Liver (tissue), 9 donors: ENCODE results near the gene PLCB4. TPM values are rescaled to one million over a fixed set of nuclear protein-coding genes. Genes with fewer than 3 reads are reported as not detected.

Experiments
- DNase-seq: peaks from one replicate; pipeline ENCODE4 v3.0.0-alpha.2; 2017; ENCODE audit warnings: low spot score
- H3K27ac ChIP-seq, 2 donors: one replicate each; pipeline ENCODE4 v1.7.0; 2013; ENCODE audit warnings: inconsistent platforms in 2 of 2, low read length in 2 of 2, control low read depth in 1 of 2, low read depth in 1 of 2, mild to moderate bottlenecking in 1 of 2
- H3K27me3 ChIP-seq, 4 donors: one replicate each; pipeline versions ENCODE4 v1.6.1 to v1.7.0; 2013; ENCODE audit warnings: low read length in 3 of 4, inconsistent platforms in 1 of 4, mild to moderate bottlenecking in 1 of 4, moderate library complexity in 1 of 4; ENCODE audit not compliant: control insufficient read depth in 4 of 4, insufficient read depth in 4 of 4
- H3K36me3 ChIP-seq, 4 donors: one replicate each; pipeline versions ENCODE4 v1.6.1 to v1.7.0; 2013; ENCODE audit warnings: low read length in 3 of 4, mild to moderate bottlenecking in 3 of 4, low read depth in 1 of 4, moderate library complexity in 1 of 4; ENCODE audit not compliant: control insufficient read depth in 4 of 4, insufficient read depth in 3 of 4
- H3K4me1 ChIP-seq, 4 donors: one replicate each; pipeline versions ENCODE4 v1.6.1 to v1.7.0; 2013; ENCODE audit warnings: low read length in 3 of 4, mild to moderate bottlenecking in 3 of 4, moderate library complexity in 1 of 4; ENCODE audit not compliant: control insufficient read depth in 4 of 4, insufficient read depth in 4 of 4
- H3K4me3 ChIP-seq, 3 donors: one replicate each; pipeline versions ENCODE4 v1.6.1 to v1.7.0; 2013; ENCODE audit warnings: low read length in 3 of 3, control low read depth in 1 of 3, low read depth in 1 of 3, mild to moderate bottlenecking in 1 of 3
- H3K9ac ChIP-seq, 2 donors: one replicate each; pipeline ENCODE4 v1.7.0; 2013; ENCODE audit warnings: low read length in 2 of 2, mild to moderate bottlenecking in 2 of 2, moderate library complexity in 2 of 2, control low read depth in 1 of 2, low read depth in 1 of 2
- H3K9me3 ChIP-seq, 4 donors: one replicate each; pipeline versions ENCODE4 v1.6.1 to v1.7.0; 2013; ENCODE audit warnings: low read length in 3 of 4; ENCODE audit not compliant: control insufficient read depth in 4 of 4
- CTCF ChIP-seq: fragments of 150-350 bp; IDR thresholded peaks from 2 replicates; pipeline ENCODE4 v1.5.1; 2017; ENCODE audit warnings: improper control_type of control experiment, low read depth, low read length; ENCODE audit not compliant: missing input control
- EGR1 ChIP-seq, 2 donors: IDR thresholded peaks; 2 replicates each; pipeline ENCODE4 v1.6.1; 2016 to 2018; ENCODE audit warnings: antibody characterized with exemption in 2 of 2, low read depth in 2 of 2
- FOXA1 ChIP-seq: IDR thresholded peaks from 2 replicates; pipeline ENCODE4 v1.6.1; 2016; ENCODE audit warnings: antibody characterized with exemption
- FOXA2 ChIP-seq: IDR thresholded peaks from 2 replicates; pipeline ENCODE4 v1.6.1; 2016; ENCODE audit warnings: antibody characterized with exemption
- HNF4A ChIP-seq, 2 donors: conservative IDR thresholded peaks; 2 replicates each; pipeline ENCODE4 v1.6.1; 2016; ENCODE audit warnings: antibody characterized with exemption in 2 of 2, mild to moderate bottlenecking in 2 of 2
- HNF4G ChIP-seq: IDR thresholded peaks from 2 replicates; pipeline ENCODE4 v1.6.1; 2016; ENCODE audit warnings: antibody characterized with exemption
- JUND ChIP-seq, 2 donors: IDR thresholded peaks; 2 replicates each; pipeline ENCODE4 v1.6.1; 2016; ENCODE audit warnings: antibody characterized with exemption in 2 of 2
- RAD21 ChIP-seq, 2 donors: IDR thresholded peaks; 2 replicates each; pipeline ENCODE4 v1.6.1; 2016; ENCODE audit warnings: antibody characterized with exemption in 2 of 2, mild to moderate bottlenecking in 2 of 2
- RXRA ChIP-seq, 2 donors: IDR thresholded peaks; 2 replicates each; pipeline ENCODE4 v1.6.1; 2017 to 2018; ENCODE audit warnings: antibody characterized with exemption in 2 of 2, mild to moderate bottlenecking in 1 of 2
- SP1 ChIP-seq: IDR thresholded peaks from 2 replicates; pipeline ENCODE4 v1.6.1; 2018; ENCODE audit warnings: antibody characterized with exemption, mild to moderate bottlenecking
- TAF1 ChIP-seq: conservative IDR thresholded peaks from 2 replicates; pipeline ENCODE4 v1.6.1; 2016; ENCODE audit warnings: antibody characterized with exemption, mild to moderate bottlenecking
- YY1 ChIP-seq: IDR thresholded peaks from 2 replicates; pipeline ENCODE4 v1.6.1; 2016; ENCODE audit warnings: antibody characterized with exemption, mild to moderate bottlenecking
- ZBTB33 ChIP-seq: IDR thresholded peaks from 2 replicates; pipeline ENCODE4 v1.6.1; 2016; ENCODE audit warnings: antibody characterized with exemption
- WGBS: extraction: QIAGEN DNeasy Blood & Tissue Kit; methylation state at CpG from one replicate; pipeline ENCODE4 v1.1.7; 2013; 5-methylcytosine and 5-hydroxymethylcytosine counted together
- polyA plus RNA-seq, 2 donors: library from polyadenylated mRNA; stranded (reverse) in 1 of 2; unstranded in 1 of 2; fragments of 200-250 nt in 1 of 2; fragments of >200 nt in 1 of 2; fragmentation: Nextera tagmentation in 1 of 2; extraction: Ambion mirVana in 1 of 2; gene quantifications; one replicate each; pipeline versions ENCODE4 v1.2.1 to v1.2.3, GENCODE V29; 2013 to 2015
- total RNA-seq, 2 donors: library from RNA; depleted of rRNA; stranded (reverse); fragments of >200 nt; gene quantifications; one replicate each; pipeline ENCODE4 v1.2.3, GENCODE V29; 2014
- TF ChIP-seq, protein P1 (sequence below): IDR thresholded peaks from 2 replicates; pipeline ENCODE4 v1.6.1; 2016; ENCODE audit warnings: antibody characterized with exemption, mild to moderate bottlenecking
- TF ChIP-seq, protein P2 (sequence below): IDR thresholded peaks from 2 replicates; pipeline ENCODE4 v1.6.1; 2016; ENCODE audit warnings: antibody characterized with exemption
- donor health status: healthy.
- donor health status: healthy.
- donor health status: healthy.
- donor health status: healthy.
- donor health status: healthy.

PLCB4 gene
- total and polyA plus RNA-seq, 4 donors, result 0.14 to 0.67 (median 0.30) TPM

DNA sequence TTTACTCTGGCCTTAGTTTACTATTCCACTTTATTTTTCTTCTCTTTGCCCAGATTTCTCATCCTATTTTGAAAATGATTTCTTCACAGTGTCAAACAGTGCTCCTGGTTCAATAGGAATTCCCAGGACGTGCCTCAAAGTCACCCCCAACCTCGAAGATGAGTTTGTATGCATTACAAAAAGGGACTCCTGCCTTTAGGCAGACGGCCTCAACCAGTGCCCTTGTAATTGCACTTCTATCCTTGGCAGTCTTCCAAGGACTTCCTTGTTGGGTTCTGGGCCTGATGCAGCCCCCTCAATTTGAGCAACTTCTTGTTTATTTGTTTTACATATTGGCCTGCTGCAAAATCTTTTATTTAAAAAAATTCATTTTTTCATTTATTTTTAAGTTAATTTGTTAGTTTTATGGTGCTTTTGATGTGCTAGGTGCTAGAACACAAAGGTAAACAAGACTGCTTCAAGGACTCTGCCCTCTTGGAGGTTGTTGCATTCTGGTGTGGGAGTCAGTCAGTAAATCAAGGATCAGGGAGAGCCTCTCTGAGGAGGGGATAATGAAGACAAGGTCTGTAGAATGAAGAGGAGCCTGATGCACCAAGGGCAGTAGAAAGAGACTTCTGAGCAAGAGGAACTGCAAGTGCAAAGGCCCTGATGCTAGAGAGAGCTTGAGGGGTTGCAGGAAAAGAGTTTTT lies 264.0 kb downstream of the PLCB4 start (continued):
- TF ChIP-seq CTCF (no peak), YY1 (no peak), TAF1 (no peak), HNF4G (no peak)

- no peaks in the 10 kb centered on the region for H3K36me3 ChIP-seq
- H3K27me3 ChIP-seq, result no peaks in the 10 kb centered on the region
- no peaks in the 10 kb centered on the region for H3K4me1 ChIP-seq
- 78% methylated on average over 3 of the region's 3 CpGs for WGBS
- H3K4me3 ChIP-seq, result no peak overlapping the region
- no peak overlapping the region for H3K9ac ChIP-seq
- no peaks in the 10 kb centered on the region for H3K9me3 ChIP-seq
- no peak overlapping the region for H3K27ac ChIP-seq
- TF ChIP-seq HNF4A (conservative IDR thresholded peaks at IDR 0.05) (no peak), ZBTB33 (no peak), RAD21 (IDR thresholded peaks at IDR 0.05) (no peak), HNF4G (no peak), FOXA2 (no peak), YY1 (no peak), EGR1 (IDR thresholded peaks at IDR 0.05; ENCODE audit: low read depth in 2 of 2) (no peak), FOXA1 (no peak), SP1 (no peak), JUND (IDR thresholded peaks at IDR 0.05) (no peak), RXRA (IDR thresholded peaks at IDR 0.05) (no peak)
- TF ChIP-seq, protein P1, sequence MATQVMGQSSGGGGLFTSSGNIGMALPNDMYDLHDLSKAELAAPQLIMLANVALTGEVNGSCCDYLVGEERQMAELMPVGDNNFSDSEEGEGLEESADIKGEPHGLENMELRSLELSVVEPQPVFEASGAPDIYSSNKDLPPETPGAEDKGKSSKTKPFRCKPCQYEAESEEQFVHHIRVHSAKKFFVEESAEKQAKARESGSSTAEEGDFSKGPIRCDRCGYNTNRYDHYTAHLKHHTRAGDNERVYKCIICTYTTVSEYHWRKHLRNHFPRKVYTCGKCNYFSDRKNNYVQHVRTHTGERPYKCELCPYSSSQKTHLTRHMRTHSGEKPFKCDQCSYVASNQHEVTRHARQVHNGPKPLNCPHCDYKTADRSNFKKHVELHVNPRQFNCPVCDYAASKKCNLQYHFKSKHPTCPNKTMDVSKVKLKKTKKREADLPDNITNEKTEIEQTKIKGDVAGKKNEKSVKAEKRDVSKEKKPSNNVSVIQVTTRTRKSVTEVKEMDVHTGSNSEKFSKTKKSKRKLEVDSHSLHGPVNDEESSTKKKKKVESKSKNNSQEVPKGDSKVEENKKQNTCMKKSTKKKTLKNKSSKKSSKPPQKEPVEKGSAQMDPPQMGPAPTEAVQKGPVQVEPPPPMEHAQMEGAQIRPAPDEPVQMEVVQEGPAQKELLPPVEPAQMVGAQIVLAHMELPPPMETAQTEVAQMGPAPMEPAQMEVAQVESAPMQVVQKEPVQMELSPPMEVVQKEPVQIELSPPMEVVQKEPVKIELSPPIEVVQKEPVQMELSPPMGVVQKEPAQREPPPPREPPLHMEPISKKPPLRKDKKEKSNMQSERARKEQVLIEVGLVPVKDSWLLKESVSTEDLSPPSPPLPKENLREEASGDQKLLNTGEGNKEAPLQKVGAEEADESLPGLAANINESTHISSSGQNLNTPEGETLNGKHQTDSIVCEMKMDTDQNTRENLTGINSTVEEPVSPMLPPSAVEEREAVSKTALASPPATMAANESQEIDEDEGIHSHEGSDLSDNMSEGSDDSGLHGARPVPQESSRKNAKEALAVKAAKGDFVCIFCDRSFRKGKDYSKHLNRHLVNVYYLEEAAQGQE, result no peak
- TF ChIP-seq, protein P2, sequence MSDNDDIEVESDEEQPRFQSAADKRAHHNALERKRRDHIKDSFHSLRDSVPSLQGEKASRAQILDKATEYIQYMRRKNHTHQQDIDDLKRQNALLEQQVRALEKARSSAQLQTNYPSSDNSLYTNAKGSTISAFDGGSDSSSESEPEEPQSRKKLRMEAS, result no peak
- no peak for DNase-seq
Measured at GRCh38 chr20:9334866-9335265, 266.0 kb downstream of the PLCB4 start.
